ENCODE data around the gene ARHGEF11. TPM values are rescaled to one million over a fixed set of nuclear protein-coding genes. Genes with fewer than 3 reads are reported as not detected.

Gene ARHGEF11
- total RNA-seq, 1 donor from 2014 or later = 43.7 TPM

- no peaks in the 10 kb centered on the region for H3K4me1 Mint-ChIP-seq (ENCODE audit: unreplicated experiment)
- H3K9me3 Mint-ChIP-seq = no peaks in the 10 kb centered on the region
- H3K4me3 Mint-ChIP-seq = no peak overlapping the region
- no peak overlapping the region for H3K27ac Mint-ChIP-seq
- H3K27me3 Mint-ChIP-seq = no peaks in the 10 kb centered on the region
- no peak for TF ChIP-seq CTCF (conservative IDR thresholded peaks at IDR 0.05)
- no peak for DNase-seq (ENCODE audit: extremely low spot score, unreplicated experiment)
- H3K36me3 Mint-ChIP-seq = peaks cover 45% of the 10 kb centered on the region
Measured at GRCh38 chr1:156947127-156947526, 98.4 kb downstream of the ARHGEF11 start.

- Mint-ChIP-seq H3K36me3 (peaks cover 42% of the 10 kb centered on the region), H3K9me3 (no peaks in the 10 kb centered on the region), H3K4me3 (no peak overlapping the region), H3K4me1 (ENCODE audit: unreplicated experiment) (no peaks in the 10 kb centered on the region), H3K27ac (no peak overlapping the region), H3K27me3 (no peaks in the 10 kb centered on the region)
- DNase-seq (ENCODE audit: extremely low spot score, unreplicated experiment) = no peak
- no peak for TF ChIP-seq CTCF (conservative IDR thresholded peaks at IDR 0.05)
Measured at GRCh38 chr1:156945881-156946661, 99.5 kb downstream of the ARHGEF11 start.

DNA sequence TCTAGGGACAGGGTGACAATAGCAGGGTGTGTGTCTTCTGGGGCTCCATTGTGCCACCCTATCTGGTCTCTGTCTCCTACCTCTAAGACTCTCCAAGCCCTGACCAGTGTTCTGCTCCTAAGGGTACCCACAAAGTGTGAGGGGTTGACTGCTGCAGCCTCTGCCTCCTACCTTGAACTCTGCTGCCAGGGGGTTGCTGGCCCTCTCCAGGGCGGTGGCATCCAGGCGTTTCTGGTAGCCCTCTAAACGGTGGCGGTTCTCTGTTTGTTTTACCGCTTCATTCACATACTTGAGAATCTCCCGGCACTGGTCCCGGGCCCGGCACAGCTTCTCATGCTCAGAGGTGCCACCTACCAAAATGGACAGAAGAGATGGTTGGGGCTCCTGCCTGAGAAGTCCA lies 100.7 kb downstream of the ARHGEF11 start:
- H3K9me3 Mint-ChIP-seq = no peaks in the 10 kb centered on the region
- no peak for TF ChIP-seq CTCF (conservative IDR thresholded peaks at IDR 0.05)
- no peak for DNase-seq (ENCODE audit: extremely low spot score, unreplicated experiment)
- no peaks in the 10 kb centered on the region for H3K27me3 Mint-ChIP-seq
- peaks cover 37% of the 10 kb centered on the region for H3K36me3 Mint-ChIP-seq
- H3K4me3 Mint-ChIP-seq = no peak overlapping the region
- H3K27ac Mint-ChIP-seq = no peak overlapping the region
- no peaks in the 10 kb centered on the region for H3K4me1 Mint-ChIP-seq (ENCODE audit: unreplicated experiment)

GRCh38 chr1:156944268-156944667 lies 101.3 kb downstream of the ARHGEF11 start:
- no peak for DNase-seq (ENCODE audit: extremely low spot score, unreplicated experiment)
- no peaks in the 10 kb centered on the region for H3K27me3 Mint-ChIP-seq
- H3K9me3 Mint-ChIP-seq = no peaks in the 10 kb centered on the region
- peaks cover 34% of the 10 kb centered on the region for H3K36me3 Mint-ChIP-seq
- H3K4me1 Mint-ChIP-seq (ENCODE audit: unreplicated experiment) = no peaks in the 10 kb centered on the region
- H3K4me3 Mint-ChIP-seq = no peak overlapping the region
- no peak for TF ChIP-seq CTCF (conservative IDR thresholded peaks at IDR 0.05)
- H3K27ac Mint-ChIP-seq = no peak overlapping the region

GRCh38 chr1:156943756-156944155 lies 101.8 kb downstream of the ARHGEF11 start:
- H3K36me3 Mint-ChIP-seq = peaks cover 38% of the 10 kb centered on the region
- no peak overlapping the region for H3K4me3 Mint-ChIP-seq
- no peak overlapping the region for H3K27ac Mint-ChIP-seq
- DNase-seq (ENCODE audit: extremely low spot score, unreplicated experiment) = no peak
- no peaks in the 10 kb centered on the region for H3K9me3 Mint-ChIP-seq
- no peaks in the 10 kb centered on the region for H3K4me1 Mint-ChIP-seq (ENCODE audit: unreplicated experiment)
- no peaks in the 10 kb centered on the region for H3K27me3 Mint-ChIP-seq
- no peak for TF ChIP-seq CTCF (conservative IDR thresholded peaks at IDR 0.05)
